GM12891 (cell line): Measurements from ENCODE around the gene MSI2.
A peak's percentile ranks its signal among the peaks of the same experiment; 100 is the strongest.

ENCODE experiments used
- DNase-seq: peaks from one replicate; pipeline ENCODE4 v3.0.0; 2011; ENCODE audit warnings: low spot score; ENCODE audit not compliant: insufficient read length
- FAIRE-seq: peaks from 2 replicates; lab custom pipeline; 2011; peaks lifted over from hg19 to GRCh38; lab: Jason Lieb, UNC
- PAX5 ChIP-seq: IDR thresholded peaks from 2 replicates; pipeline ENCODE4 v1.6.1; 2011; ENCODE audit warnings: low read length, moderate library complexity, mild to moderate bottlenecking; ENCODE audit not compliant: insufficient read depth, severe bottlenecking
- POLR2A ChIP-seq: IDR thresholded peaks from 2 replicates; pipeline ENCODE4 v1.6.1; 2011; ENCODE audit warnings: low read depth, low read length, control low read depth
- POLR2AphosphoS5 ChIP-seq: IDR thresholded peaks from 2 replicates; pipeline ENCODE4 v1.6.1; 2011; ENCODE audit warnings: low read depth, low read length, control low read depth
- POU2F2 ChIP-seq: IDR thresholded peaks from 2 replicates; pipeline ENCODE4 v1.6.1; 2011; ENCODE audit warnings: low read depth, mild to moderate bottlenecking, control low read depth, low read length, moderate library complexity
- SPI1 ChIP-seq: IDR thresholded peaks from 2 replicates; pipeline ENCODE4 v1.6.1; 2011; ENCODE audit warnings: low read depth, low read length, control low read depth
- TAF1 ChIP-seq: IDR thresholded peaks from 2 replicates; pipeline ENCODE4 v1.6.1; 2011; ENCODE audit warnings: low read depth, low read length, control low read depth

The MSI2 gene

DNA sequence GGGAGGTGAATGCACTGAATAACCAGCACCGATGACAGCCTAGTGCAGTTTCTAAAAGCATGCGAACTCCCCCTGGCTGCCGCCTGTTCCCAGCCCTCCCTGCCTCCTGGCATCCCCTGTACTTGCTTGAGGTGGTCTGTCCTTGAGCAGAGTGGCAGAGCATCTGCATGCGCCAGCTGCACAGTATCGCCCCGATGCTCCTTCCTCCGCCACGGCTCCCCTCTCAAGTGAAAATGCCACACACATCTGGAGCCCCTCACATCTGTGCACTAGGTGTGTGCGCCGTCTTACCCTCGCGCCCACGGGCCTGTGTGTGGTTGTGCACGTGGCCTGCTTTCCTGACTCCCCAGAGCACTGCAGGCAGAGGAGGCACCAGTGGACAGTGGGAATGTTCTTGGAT lies 376.9 kb downstream of the MSI2 start:
- FAIRE-seq (peak; percentile 33), DNase-seq (no peak)
- TF ChIP-seq POLR2AphosphoS5 = no peak
- no peak for TF ChIP-seq TAF1
- no peak for TF ChIP-seq POLR2A
- TF ChIP-seq PAX5 = no peak
- TF ChIP-seq POU2F2 = no peak
- TF ChIP-seq SPI1 = no peak

DNA sequence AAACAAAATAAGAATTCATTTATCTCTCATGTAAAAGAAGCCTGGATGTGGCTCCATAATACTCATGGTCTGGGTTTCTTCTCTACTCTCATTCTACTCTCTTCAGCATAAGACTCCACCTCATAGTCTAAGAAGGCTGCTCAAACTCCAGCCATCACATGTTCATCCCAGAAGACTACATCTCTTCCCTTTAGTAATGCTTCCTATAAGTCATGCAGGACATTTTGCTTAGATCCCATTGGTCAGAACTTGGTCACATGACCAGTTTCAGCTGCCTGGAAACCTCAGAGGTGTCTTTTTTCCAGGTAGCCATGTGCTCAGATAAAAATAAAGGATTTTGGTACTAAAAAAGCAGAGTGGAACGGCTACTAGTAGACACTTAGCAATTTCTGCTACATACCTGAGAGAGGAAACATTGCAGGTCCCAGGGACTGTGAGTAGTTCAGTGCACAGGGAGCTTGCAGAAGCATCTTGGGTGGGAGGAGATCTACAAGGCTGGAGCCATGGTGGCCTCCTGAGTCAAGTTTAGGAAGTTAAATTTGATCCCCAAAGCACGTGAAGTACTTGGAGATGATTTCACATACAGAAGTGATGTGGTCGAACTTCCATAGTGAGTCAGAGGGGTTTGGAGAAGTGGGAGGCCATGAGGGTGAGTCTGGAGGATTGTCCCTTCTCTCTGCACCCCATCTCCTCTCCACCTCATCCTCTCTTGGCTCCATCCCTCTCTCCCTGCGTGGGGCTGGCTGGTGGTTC lies 378.6 kb downstream of the MSI2 start:
- no peak for FAIRE-seq
- DNase-seq = no peak
- TF ChIP-seq POLR2AphosphoS5 = peak; percentile 50; the same call in 1 of the 2 replicates
- no peak for TF ChIP-seq SPI1

DNA sequence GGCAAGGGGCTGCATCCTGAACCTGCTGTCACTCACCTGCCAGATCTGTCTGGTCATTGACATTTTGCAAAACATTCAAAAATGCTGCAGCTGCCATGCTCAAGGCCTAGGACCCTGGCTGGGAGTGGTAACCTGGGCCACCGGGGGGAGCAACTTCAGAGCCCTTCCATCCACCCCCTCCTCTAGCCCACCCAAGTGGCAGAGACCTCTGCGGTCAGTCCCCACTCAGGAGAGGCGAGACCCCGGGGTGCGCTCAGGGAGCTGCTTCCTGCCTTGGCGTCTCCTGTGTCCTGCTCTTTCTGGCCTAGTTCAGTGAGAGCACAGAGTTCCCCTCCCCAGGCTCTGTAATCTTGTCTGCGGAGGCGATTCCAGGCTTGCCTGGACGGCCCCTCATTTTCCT lies 380.0 kb downstream of the MSI2 start:
- FAIRE-seq (no peak), DNase-seq (no peak)
- no peak for TF ChIP-seq POLR2AphosphoS5
- TF ChIP-seq SPI1 = no peak
- TF ChIP-seq POLR2A = no peak
- TF ChIP-seq TAF1 = no peak
- no peak for TF ChIP-seq POU2F2
- TF ChIP-seq PAX5 = no peak

- FAIRE-seq = peak; percentile 65
- TF ChIP-seq SPI1 = peak; percentile 67
- TF ChIP-seq PAX5 = no peak
- TF ChIP-seq TAF1 = no peak
- DNase-seq = no peak
These were observed 380.8 kb downstream of the MSI2 start for GRCh38 chr17:57636985-57637665.

GRCh38 chr17:57637666-57638010 lies 381.3 kb downstream of the MSI2 start:
- TF ChIP-seq POLR2A = no peak
- no peak for TF ChIP-seq POLR2AphosphoS5
- TF ChIP-seq POU2F2 = no peak
- no peak for TF ChIP-seq TAF1
- no peak for TF ChIP-seq PAX5
- no peak for TF ChIP-seq SPI1
- DNase-seq (no peak), FAIRE-seq (no peak)

DNA sequence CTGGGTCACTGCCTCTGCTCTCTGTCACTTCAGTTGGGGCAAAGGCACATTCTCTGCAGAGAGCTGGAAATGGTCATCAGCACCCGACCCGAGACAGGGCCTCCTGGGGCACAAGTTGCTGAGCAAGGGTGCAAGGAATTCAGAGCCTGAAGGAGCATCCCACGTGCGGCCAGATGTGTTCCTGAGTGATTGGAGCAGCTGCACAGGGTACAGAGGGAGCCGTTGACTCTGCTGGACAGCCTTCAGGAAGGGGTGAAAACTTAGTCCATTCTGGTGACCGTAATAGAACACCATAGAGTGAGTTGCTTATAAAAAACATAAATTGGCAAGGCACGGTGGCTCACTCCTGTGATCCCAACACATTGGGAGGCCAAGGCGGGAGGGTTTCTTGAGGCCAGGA lies 382.0 kb downstream of the MSI2 start:
- TF ChIP-seq SPI1 (no peak), POU2F2 (no peak), PAX5 (no peak), POLR2A (no peak), TAF1 (no peak), POLR2AphosphoS5 (no peak)
- DNase-seq = no peak
- no peak for FAIRE-seq

GRCh38 chr17:57639381-57639780 lies 383.1 kb downstream of the MSI2 start:
- FAIRE-seq = no peak
- TF ChIP-seq TAF1 (no peak), POLR2A (no peak), POU2F2 (no peak), PAX5 (no peak), SPI1 (no peak), POLR2AphosphoS5 (no peak)
- DNase-seq = no peak

DNA sequence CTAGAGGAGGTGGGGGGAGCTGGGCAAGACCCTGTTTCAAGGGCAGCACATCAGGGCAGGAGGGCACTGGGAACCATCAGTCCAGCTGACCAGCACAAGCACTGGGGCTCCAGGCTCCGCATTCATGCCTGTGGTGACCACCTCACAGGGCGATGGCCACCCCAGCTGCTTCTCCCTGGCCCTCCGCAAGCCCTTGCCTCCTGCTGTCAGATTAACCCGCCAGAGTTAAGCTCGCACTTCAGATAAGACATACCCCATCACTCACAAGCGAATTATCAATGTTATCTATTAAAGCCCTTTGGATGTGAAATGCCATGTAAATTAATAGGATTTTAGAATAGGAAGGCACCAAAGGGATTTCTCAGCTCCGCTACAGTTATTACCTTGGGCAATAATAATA lies 383.8 kb downstream of the MSI2 start:
- no peak for FAIRE-seq
- no peak for DNase-seq
- TF ChIP-seq POU2F2 (no peak), PAX5 (no peak), TAF1 (no peak), POLR2A (no peak), POLR2AphosphoS5 (no peak), SPI1 (no peak)

GRCh38 chr17:57641761-57642160 lies 385.4 kb downstream of the MSI2 start:
- no peak for FAIRE-seq
- no peak for DNase-seq

GRCh38 chr17:57643062-57643461 lies 386.7 kb downstream of the MSI2 start:
- FAIRE-seq (no peak), DNase-seq (no peak)
- TF ChIP-seq POLR2A (no peak), TAF1 (no peak), POU2F2 (no peak), SPI1 (no peak), POLR2AphosphoS5 (no peak), PAX5 (no peak)

More at GRCh38 chr17:57641761-57642160, 385.4 kb downstream of the MSI2 start:
- TF ChIP-seq PAX5 = no peak
- no peak for TF ChIP-seq POU2F2
- TF ChIP-seq POLR2A = no peak

DNA sequence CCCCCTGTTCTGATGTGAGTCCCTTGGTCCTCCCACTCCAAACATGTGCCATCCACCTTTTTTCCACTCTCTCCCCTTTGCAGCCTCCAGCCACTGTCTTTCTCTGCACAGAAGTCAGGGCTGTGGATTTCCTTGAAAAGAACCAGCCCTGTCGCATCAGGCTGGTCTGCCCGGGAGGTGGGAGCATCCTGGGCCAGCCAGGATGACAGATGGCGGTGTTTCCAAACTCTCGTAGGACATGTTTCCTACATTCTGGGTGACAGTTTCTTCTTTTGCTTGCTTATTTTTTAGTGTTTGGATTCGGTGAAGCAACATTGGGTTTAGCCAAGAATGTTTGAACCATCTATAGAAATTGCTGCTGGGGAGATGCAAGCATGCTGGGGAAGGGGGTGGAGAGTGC lies 388.0 kb downstream of the MSI2 start:
- FAIRE-seq = no peak

More for the DNA sequence above, 388.0 kb downstream of the MSI2 start:
- TF ChIP-seq TAF1 = no peak
- TF ChIP-seq POLR2AphosphoS5 = no peak
- TF ChIP-seq SPI1 = no peak
- DNase-seq = no peak
